ENCODE data around the gene PIK3C2G. TPM values are rescaled to one million over a fixed set of nuclear protein-coding genes. Genes with fewer than 3 reads are reported as not detected.

The PIK3C2G gene
- total RNA-seq, 1 experiment from 2014 or later = not detected

DNA sequence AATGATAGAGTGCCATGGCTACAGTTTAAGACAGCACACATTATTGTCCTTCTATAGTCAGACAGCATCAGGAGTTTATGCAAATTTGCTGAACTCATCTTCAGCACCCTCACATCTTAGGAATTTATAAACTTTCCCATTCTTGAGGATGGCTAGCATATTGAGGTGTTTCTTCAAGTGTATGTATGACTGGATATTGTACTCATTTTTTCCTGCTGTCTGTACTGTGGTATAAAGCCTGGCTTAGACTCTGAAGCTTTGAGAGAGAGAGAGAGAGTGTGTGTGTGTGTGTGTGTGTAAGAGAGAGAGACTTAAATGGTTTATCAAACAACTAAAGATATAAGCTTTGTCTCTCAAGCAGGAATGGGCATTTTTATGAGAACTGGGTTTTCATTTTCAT, 161.6 kb downstream of the PIK3C2G start:
- intact Hi-C loops (cut with micrococcal nuclease; ENCODE audit: unreplicated experiment) = no loop called here
- no peaks in the 10 kb centered on the region for H3K4me1 ChIP-seq (ENCODE audit: control insufficient read depth, insufficient read depth, low read length)
- BruUV-seq (replicated peaks) = no TSS peak

DNA sequence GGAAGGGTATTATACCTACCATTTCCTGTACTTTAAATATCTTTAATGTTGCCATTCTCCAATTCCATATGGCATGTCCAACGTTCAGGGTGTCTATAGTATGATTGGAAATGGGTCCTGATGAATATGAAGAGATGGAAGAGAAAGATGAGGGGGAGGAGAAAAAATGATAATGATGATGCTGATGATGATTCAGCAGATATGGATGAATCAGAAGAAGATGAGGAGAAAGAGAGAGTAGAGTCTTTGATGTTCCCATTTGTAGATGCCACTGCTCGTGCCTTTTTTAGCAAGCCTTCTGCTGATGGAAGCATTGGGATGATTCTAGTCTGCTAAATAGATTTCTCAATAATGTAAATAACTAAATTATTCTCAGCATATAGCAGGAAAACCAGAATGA, 163.5 kb downstream of the PIK3C2G start:
- Histone ChIP-seq H3K4me1 (ENCODE audit: control insufficient read depth, insufficient read depth, low read length) (no peaks in the 10 kb centered on the region), H3K9me3 (ENCODE audit: control insufficient read depth, insufficient read depth, low read depth, low read length) (no peaks in the 10 kb centered on the region), H3K4me3 (ENCODE audit: low read depth in 2 of 2, low read length in 2 of 2) (no peak overlapping the region), H3K36me3 (ENCODE audit: control insufficient read depth, insufficient read depth, low read length) (no peaks in the 10 kb centered on the region), H3K27me3 (ENCODE audit: control insufficient read depth, insufficient read depth, low read length) (no peaks in the 10 kb centered on the region), H3K27ac (ENCODE audit: low read length) (no peak overlapping the region)
- in situ Hi-C loops (cut with HindIII; ENCODE audit: low pct_unique_long_range_greater_than_20kb, low sequenced_read_pairs) = no loop called here
- ChIA-PET POLR2A (no interaction called here), CTCF (no interaction called here)
- ATAC-seq (no peak), DNase-seq (ENCODE audit: low read depth, low spot score) (no peak)
- no peak for TF ChIP-seq SIN3A (IDR thresholded peaks at IDR 0.05; ENCODE audit: borderline replicate concordance, insufficient read depth, low read depth, low read length)
- TF ChIP-seq, protein P1, sequence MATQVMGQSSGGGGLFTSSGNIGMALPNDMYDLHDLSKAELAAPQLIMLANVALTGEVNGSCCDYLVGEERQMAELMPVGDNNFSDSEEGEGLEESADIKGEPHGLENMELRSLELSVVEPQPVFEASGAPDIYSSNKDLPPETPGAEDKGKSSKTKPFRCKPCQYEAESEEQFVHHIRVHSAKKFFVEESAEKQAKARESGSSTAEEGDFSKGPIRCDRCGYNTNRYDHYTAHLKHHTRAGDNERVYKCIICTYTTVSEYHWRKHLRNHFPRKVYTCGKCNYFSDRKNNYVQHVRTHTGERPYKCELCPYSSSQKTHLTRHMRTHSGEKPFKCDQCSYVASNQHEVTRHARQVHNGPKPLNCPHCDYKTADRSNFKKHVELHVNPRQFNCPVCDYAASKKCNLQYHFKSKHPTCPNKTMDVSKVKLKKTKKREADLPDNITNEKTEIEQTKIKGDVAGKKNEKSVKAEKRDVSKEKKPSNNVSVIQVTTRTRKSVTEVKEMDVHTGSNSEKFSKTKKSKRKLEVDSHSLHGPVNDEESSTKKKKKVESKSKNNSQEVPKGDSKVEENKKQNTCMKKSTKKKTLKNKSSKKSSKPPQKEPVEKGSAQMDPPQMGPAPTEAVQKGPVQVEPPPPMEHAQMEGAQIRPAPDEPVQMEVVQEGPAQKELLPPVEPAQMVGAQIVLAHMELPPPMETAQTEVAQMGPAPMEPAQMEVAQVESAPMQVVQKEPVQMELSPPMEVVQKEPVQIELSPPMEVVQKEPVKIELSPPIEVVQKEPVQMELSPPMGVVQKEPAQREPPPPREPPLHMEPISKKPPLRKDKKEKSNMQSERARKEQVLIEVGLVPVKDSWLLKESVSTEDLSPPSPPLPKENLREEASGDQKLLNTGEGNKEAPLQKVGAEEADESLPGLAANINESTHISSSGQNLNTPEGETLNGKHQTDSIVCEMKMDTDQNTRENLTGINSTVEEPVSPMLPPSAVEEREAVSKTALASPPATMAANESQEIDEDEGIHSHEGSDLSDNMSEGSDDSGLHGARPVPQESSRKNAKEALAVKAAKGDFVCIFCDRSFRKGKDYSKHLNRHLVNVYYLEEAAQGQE (IDR thresholded peaks at IDR 0.05; ENCODE audit: insufficient read depth in 1 of 2, low read depth in 2 of 2, low read length in 1 of 2) = no peak
- TF ChIP-seq POLR2AphosphoS5 (IDR thresholded peaks at IDR 0.05; ENCODE audit: low read depth, low read length) = no peak
- TF ChIP-seq, protein P2, sequence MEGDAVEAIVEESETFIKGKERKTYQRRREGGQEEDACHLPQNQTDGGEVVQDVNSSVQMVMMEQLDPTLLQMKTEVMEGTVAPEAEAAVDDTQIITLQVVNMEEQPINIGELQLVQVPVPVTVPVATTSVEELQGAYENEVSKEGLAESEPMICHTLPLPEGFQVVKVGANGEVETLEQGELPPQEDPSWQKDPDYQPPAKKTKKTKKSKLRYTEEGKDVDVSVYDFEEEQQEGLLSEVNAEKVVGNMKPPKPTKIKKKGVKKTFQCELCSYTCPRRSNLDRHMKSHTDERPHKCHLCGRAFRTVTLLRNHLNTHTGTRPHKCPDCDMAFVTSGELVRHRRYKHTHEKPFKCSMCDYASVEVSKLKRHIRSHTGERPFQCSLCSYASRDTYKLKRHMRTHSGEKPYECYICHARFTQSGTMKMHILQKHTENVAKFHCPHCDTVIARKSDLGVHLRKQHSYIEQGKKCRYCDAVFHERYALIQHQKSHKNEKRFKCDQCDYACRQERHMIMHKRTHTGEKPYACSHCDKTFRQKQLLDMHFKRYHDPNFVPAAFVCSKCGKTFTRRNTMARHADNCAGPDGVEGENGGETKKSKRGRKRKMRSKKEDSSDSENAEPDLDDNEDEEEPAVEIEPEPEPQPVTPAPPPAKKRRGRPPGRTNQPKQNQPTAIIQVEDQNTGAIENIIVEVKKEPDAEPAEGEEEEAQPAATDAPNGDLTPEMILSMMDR (IDR thresholded peaks at IDR 0.05) = no peak
- BruUV-seq (replicated peaks) = no TSS peak
- intact Hi-C loops (cut with micrococcal nuclease; ENCODE audit: unreplicated experiment) = no loop called here

More for the DNA sequence above, 161.6 kb downstream of the PIK3C2G start:
- no peak for ATAC-seq
- no peak overlapping the region for H3K4me3 ChIP-seq (ENCODE audit: low read depth in 2 of 2, low read length in 2 of 2)
- no peaks in the 10 kb centered on the region for H3K9me3 ChIP-seq (ENCODE audit: control insufficient read depth, insufficient read depth, low read depth, low read length)
- in situ Hi-C loops (cut with HindIII; ENCODE audit: low pct_unique_long_range_greater_than_20kb, low sequenced_read_pairs) = no loop called here
- no peaks in the 10 kb centered on the region for H3K27me3 ChIP-seq (ENCODE audit: control insufficient read depth, insufficient read depth, low read length)
- no peak for TF ChIP-seq TCF7L2 (IDR thresholded peaks at IDR 0.05; ENCODE audit: low read depth, low read length)
- TF ChIP-seq, protein P1 (IDR thresholded peaks at IDR 0.05; ENCODE audit: insufficient read depth in 1 of 2, low read depth in 2 of 2, low read length in 1 of 2) = no peak
- TF ChIP-seq SIN3A (IDR thresholded peaks at IDR 0.05; ENCODE audit: borderline replicate concordance, insufficient read depth, low read depth, low read length) = no peak
- TF ChIP-seq POLR2AphosphoS5 (IDR thresholded peaks at IDR 0.05; ENCODE audit: low read depth, low read length) = no peak
- TF ChIP-seq, protein P2 (IDR thresholded peaks at IDR 0.05) = no peak
- POLR2A ChIA-PET = no interaction called here
- CTCF ChIA-PET = no interaction called here
- no peak overlapping the region for H3K27ac ChIP-seq (ENCODE audit: low read length)
- DNase-seq (ENCODE audit: low read depth, low spot score) = no peak
- H3K36me3 ChIP-seq (ENCODE audit: control insufficient read depth, insufficient read depth, low read length) = no peaks in the 10 kb centered on the region
